ENCODE measurements around the gene FLOT1.
A peak's percentile ranks its signal among the peaks of the same experiment; 100 is the strongest.

The FLOT1 gene

DNA sequence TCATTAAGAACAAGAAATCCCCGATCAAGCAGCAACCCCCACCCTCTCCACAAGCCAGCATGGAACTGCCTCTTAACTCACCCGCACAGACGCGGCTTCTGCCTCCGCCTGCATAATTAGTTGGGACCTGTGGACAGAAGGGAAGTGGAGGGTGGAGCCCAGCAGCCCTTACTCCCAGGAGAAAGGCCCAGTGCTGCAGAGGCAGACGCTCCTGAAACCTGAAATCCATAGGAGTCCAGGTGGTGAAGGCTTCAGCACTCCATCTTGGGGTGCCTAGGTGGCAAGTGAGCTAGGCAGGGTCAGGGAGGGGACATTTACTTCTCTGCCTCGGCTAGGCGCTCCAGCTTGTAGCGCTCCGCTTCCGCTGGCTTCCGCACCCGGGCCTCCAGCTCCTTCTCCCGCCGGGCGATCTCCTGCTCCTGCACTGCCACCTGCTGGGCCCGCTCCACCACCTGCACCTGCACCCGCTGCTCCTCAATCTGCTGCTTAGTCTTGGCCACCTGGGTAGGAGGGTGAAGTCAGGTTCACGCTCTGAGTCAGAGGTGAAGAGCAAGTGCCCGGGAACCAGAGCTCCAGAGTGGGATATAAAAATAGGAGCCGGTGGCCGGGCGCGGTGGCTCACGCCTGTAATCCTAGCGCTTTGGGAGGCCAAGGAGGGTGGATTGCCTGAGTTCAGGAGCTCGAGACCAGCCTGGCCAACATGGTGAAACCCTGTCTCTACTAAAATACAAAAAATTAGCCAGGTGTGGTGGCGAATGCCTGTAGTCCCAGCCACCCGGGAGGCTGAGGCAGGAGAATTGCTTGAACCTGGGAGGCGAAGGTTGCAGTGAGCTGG lies 11.7 kb downstream of the FLOT1 start (continued):
- 0 out of 2 replicates have a peak, but pooled peaks have one; percentile 9 for TF ChIP-seq ZNF843 (tag by site-specific recombination; IDR thresholded peaks at IDR 0.05)
- TF ChIP-seq, protein P1, sequence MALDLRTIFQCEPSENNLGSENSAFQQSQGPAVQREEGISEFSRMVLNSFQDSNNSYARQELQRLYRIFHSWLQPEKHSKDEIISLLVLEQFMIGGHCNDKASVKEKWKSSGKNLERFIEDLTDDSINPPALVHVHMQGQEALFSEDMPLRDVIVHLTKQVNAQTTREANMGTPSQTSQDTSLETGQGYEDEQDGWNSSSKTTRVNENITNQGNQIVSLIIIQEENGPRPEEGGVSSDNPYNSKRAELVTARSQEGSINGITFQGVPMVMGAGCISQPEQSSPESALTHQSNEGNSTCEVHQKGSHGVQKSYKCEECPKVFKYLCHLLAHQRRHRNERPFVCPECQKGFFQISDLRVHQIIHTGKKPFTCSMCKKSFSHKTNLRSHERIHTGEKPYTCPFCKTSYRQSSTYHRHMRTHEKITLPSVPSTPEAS (tag by site-specific recombination; IDR thresholded peaks at IDR 0.05): no peak
- TF ChIP-seq SALL2 (tag by site-specific recombination; IDR thresholded peaks at IDR 0.05; ENCODE audit: borderline replicate concordance): no peak
- TF ChIP-seq ZNF530 (tag by site-specific recombination; IDR thresholded peaks at IDR 0.05; ENCODE audit: low read depth): no peak
- TF ChIP-seq SP7 (tag by site-specific recombination; IDR thresholded peaks at IDR 0.05): peak; percentile 58; the same call in 1 of the 2 replicates
- TF ChIP-seq RBAK (tag by site-specific recombination; IDR thresholded peaks at IDR 0.05): no peak
- TF ChIP-seq, protein P2, sequence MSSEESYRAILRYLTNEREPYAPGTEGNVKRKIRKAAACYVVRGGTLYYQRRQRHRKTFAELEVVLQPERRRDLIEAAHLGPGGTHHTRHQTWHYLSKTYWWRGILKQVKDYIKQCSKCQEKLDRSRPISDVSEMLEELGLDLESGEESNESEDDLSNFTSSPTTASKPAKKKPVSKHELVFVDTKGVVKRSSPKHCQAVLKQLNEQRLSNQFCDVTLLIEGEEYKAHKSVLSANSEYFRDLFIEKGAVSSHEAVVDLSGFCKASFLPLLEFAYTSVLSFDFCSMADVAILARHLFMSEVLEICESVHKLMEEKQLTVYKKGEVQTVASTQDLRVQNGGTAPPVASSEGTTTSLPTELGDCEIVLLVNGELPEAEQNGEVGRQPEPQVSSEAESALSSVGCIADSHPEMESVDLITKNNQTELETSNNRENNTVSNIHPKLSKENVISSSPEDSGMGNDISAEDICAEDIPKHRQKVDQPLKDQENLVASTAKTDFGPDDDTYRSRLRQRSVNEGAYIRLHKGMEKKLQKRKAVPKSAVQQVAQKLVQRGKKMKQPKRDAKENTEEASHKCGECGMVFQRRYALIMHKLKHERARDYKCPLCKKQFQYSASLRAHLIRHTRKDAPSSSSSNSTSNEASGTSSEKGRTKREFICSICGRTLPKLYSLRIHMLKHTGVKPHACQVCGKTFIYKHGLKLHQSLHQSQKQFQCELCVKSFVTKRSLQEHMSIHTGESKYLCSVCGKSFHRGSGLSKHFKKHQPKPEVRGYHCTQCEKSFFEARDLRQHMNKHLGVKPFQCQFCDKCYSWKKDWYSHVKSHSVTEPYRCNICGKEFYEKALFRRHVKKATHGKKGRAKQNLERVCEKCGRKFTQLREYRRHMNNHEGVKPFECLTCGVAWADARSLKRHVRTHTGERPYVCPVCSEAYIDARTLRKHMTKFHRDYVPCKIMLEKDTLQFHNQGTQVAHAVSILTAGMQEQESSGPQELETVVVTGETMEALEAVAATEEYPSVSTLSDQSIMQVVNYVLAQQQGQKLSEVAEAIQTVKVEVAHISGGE (tag by site-specific recombination; conservative IDR thresholded peaks at IDR 0.05; ENCODE audit: low read depth): no peak; the same call in 1 of the 2 replicates
- no peak for TF ChIP-seq ZFHX2 (tag by site-specific recombination; conservative IDR thresholded peaks at IDR 0.05)
- 0 out of 2 replicates have a peak, but pooled peaks have one; percentile 12 for TF ChIP-seq KLF1 (tag by site-specific recombination; IDR thresholded peaks at IDR 0.05)
- TF ChIP-seq ZNF184 (tag by site-specific recombination; IDR thresholded peaks at IDR 0.05): no peak
- no peak for TF ChIP-seq ZNF837 (tag by site-specific recombination; IDR thresholded peaks at IDR 0.05)
- no peak for TF ChIP-seq ZNF707 (tag by site-specific recombination; IDR thresholded peaks at IDR 0.05)
- TF ChIP-seq, protein P3, sequence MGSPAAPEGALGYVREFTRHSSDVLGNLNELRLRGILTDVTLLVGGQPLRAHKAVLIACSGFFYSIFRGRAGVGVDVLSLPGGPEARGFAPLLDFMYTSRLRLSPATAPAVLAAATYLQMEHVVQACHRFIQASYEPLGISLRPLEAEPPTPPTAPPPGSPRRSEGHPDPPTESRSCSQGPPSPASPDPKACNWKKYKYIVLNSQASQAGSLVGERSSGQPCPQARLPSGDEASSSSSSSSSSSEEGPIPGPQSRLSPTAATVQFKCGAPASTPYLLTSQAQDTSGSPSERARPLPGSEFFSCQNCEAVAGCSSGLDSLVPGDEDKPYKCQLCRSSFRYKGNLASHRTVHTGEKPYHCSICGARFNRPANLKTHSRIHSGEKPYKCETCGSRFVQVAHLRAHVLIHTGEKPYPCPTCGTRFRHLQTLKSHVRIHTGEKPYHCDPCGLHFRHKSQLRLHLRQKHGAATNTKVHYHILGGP (tag by site-specific recombination; IDR thresholded peaks at IDR 0.05): no peak
- TF ChIP-seq, protein P4, sequence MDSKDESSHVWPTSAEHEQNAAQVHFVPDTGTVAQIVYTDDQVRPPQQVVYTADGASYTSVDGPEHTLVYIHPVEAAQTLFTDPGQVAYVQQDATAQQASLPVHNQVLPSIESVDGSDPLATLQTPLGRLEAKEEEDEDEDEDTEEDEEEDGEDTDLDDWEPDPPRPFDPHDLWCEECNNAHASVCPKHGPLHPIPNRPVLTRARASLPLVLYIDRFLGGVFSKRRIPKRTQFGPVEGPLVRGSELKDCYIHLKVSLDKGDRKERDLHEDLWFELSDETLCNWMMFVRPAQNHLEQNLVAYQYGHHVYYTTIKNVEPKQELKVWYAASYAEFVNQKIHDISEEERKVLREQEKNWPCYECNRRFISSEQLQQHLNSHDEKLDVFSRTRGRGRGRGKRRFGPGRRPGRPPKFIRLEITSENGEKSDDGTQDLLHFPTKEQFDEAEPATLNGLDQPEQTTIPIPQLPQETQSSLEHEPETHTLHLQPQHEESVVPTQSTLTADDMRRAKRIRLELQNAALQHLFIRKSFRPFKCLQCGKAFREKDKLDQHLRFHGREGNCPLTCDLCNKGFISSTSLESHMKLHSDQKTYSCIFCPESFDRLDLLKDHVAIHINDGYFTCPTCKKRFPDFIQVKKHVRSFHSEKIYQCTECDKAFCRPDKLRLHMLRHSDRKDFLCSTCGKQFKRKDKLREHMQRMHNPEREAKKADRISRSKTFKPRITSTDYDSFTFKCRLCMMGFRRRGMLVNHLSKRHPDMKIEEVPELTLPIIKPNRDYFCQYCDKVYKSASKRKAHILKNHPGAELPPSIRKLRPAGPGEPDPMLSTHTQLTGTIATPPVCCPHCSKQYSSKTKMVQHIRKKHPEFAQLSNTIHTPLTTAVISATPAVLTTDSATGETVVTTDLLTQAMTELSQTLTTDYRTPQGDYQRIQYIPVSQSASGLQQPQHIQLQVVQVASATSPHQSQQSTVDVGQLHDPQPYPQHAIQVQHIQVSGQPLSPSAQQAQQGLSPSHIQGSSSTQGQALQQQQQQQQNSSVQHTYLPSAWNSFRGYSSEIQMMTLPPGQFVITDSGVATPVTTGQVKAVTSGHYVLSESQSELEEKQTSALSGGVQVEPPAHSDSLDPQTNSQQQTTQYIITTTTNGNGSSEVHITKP (tag by site-specific recombination; IDR thresholded peaks at IDR 0.05): peak; percentile 52
- no peak for TF ChIP-seq ZFP41 (tag by site-specific recombination; IDR thresholded peaks at IDR 0.05; ENCODE audit: borderline replicate concordance)
- 0 out of 2 replicates have a peak, but pooled peaks have one; percentile 35 for TF ChIP-seq BCL11A (tag by site-specific recombination; IDR thresholded peaks at IDR 0.05; ENCODE audit: low read depth)
- TF ChIP-seq FEZF1 (tag by site-specific recombination; IDR thresholded peaks at IDR 0.05): no peak
- TF ChIP-seq ZNF157 (tag by site-specific recombination; IDR thresholded peaks at IDR 0.05): no peak
- TF ChIP-seq ZSCAN30 (tag by site-specific recombination; IDR thresholded peaks at IDR 0.05): no peak
- TF ChIP-seq ZNF140 (tag by site-specific recombination; IDR thresholded peaks at IDR 0.05): no peak
- no peak for TF ChIP-seq ZNF366 (tag by site-specific recombination; conservative IDR thresholded peaks at IDR 0.05)
- no peak; the same call in none of the 2 replicates for TF ChIP-seq ZNF324 (tag by site-specific recombination; IDR thresholded peaks at IDR 0.05)
- TF ChIP-seq, protein P5, sequence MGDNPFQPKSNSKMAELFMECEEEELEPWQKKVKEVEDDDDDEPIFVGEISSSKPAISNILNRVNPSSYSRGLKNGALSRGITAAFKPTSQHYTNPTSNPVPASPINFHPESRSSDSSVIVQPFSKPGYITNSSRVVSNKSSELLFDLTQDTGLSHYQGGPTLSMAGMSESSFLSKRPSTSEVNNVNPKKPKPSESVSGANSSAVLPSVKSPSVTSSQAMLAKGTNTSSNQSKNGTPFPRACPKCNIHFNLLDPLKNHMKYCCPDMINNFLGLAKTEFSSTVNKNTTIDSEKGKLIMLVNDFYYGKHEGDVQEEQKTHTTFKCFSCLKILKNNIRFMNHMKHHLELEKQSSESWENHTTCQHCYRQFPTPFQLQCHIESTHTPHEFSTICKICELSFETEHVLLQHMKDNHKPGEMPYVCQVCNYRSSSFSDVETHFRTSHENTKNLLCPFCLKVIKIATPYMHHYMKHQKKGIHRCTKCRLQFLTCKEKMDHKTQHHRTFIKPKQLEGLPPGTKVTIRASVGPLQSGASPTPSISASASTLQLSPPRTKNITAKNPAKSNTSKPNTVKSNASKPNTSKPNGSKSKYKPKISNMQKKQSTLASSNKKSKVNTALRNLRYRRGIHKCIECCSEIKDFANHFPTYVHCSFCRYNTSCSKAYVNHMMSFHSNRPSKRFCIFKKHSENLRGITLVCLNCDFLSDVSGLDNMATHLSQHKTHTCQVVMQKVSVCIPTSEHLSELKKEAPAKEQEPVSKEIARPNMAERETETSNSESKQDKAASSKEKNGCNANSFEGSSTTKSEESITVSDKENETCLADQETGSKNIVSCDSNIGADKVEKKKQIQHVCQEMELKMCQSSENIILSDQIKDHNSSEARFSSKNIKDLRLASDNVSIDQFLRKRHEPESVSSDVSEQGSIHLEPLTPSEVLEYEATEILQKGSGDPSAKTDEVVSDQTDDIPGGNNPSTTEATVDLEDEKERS (tag by site-specific recombination; IDR thresholded peaks at IDR 0.05): no peak
- TF ChIP-seq ZNF558 (tag by site-specific recombination; IDR thresholded peaks at IDR 0.05): no peak
- TF ChIP-seq, protein P6, sequence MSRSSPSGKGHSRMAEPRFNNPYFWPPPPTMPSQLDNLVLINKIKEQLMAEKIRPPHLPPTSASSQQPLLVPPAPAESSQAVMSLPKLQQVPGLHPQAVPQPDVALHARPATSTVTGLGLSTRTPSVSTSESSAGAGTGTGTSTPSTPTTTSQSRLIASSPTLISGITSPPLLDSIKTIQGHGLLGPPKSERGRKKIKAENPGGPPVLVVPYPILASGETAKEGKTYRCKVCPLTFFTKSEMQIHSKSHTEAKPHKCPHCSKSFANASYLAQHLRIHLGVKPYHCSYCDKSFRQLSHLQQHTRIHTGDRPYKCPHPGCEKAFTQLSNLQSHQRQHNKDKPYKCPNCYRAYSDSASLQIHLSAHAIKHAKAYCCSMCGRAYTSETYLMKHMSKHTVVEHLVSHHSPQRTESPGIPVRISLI (tag by site-specific recombination; IDR thresholded peaks at IDR 0.05): no peak
- TF ChIP-seq ZNF792 (tag by site-specific recombination; IDR thresholded peaks at IDR 0.05): no peak
